HepG2 (cell line): ENCODE data around the gene BCL2L2. TPM values are rescaled to one million over a fixed set of nuclear protein-coding genes. Genes with fewer than 3 reads are reported as not detected.

ENCODE experiments used
- CEBPZ ChIP-seq: IDR thresholded peaks from 2 replicates; pipeline ENCODE4 v1.6.1; 2012; ENCODE audit warnings: low read length, improper control_type of control experiment
- E2F5 ChIP-seq: sonication (generic); formaldehyde crosslinking; conservative IDR thresholded peaks from 2 replicates; pipeline ENCODE4 v1.4.0; 2020; ENCODE audit warnings: missing genetic modification reagents
- FLYWCH1 ChIP-seq: sonication (generic); formaldehyde crosslinking; IDR thresholded peaks from 2 replicates; pipeline ENCODE4 v1.8.1; 2023; ENCODE audit warnings: mild to moderate bottlenecking, missing genetic modification reagents
- ISL2 ChIP-seq: sonication (generic); formaldehyde crosslinking; IDR thresholded peaks from 2 replicates; pipeline ENCODE4 v1.5.0; 2020; ENCODE audit warnings: missing genetic modification reagents
- NFIB ChIP-seq: sonication (generic); formaldehyde crosslinking; IDR thresholded peaks from 2 replicates; pipeline ENCODE4 v1.9.0; 2021; ENCODE audit warnings: missing genetic modification reagents, mild to moderate bottlenecking, borderline replicate concordance
- XBP1 ChIP-seq: sonication (generic); formaldehyde crosslinking; IDR thresholded peaks from 2 replicates; pipeline ENCODE4 v1.5.0; 2020; ENCODE audit warnings: missing genetic modification reagents
- ZNF136 ChIP-seq: sonication (generic); formaldehyde crosslinking; IDR thresholded peaks from 2 replicates; pipeline ENCODE4 v1.8.1; 2022; ENCODE audit warnings: low read depth, mild to moderate bottlenecking, moderate library complexity, missing genetic modification reagents
- ZNF432 ChIP-seq: sonication (generic); formaldehyde crosslinking; IDR thresholded peaks from 2 replicates; pipeline ENCODE4 v1.5.0; 2020; ENCODE audit warnings: missing genetic modification reagents, mild to moderate bottlenecking, borderline replicate concordance
- ZNF569 ChIP-seq: sonication (generic); formaldehyde crosslinking; IDR thresholded peaks from 2 replicates; pipeline ENCODE4 v1.5.0; 2020; ENCODE audit warnings: mild to moderate bottlenecking, missing genetic modification reagents, moderate library complexity, borderline replicate concordance
- ZNF687 ChIP-seq: sonication (generic); formaldehyde crosslinking; IDR thresholded peaks from 2 replicates; pipeline ENCODE4 v1.5.1; 2020; ENCODE audit warnings: mild to moderate bottlenecking, missing genetic modification reagents, moderate library complexity
- ZNF746 ChIP-seq: sonication (generic); formaldehyde crosslinking; IDR thresholded peaks from 2 replicates; pipeline ENCODE4 v1.8.0; 2022; ENCODE audit warnings: mild to moderate bottlenecking, missing genetic modification reagents
- polyA plus RNA-seq, 8 experiments: library from polyadenylated mRNA; depleted of rRNA in 3 of 8; stranded (reverse) in 7 of 8; unstranded in 1 of 8; fragments of >200 nt; fragmentation: Illumina TruSeq in 4 of 8; extraction: Trizol in 4 of 8; gene quantifications; 2 replicates each; pipeline versions ENCODE4 v1.2.1 to v1.2.3, GENCODE V29; 2011 to 2016; ENCODE audit warnings: low read depth in 4 of 8, missing spikeins in 1 of 8, mixed read lengths in 1 of 8; ENCODE audit not compliant: insufficient read depth in 1 of 8
- total RNA-seq, 5 experiments: library from RNA; depleted of rRNA; stranded (reverse); fragments of >200 nt; fragmentation: Illumina TruSeq; extraction: Trizol; gene quantifications; 2 replicates each; pipeline ENCODE4 v1.2.3, GENCODE V29; 2016; ENCODE audit warnings: low read depth in 1 of 5
- TF ChIP-seq, protein P1 (sequence below): sonication (generic); formaldehyde crosslinking; IDR thresholded peaks from 2 replicates; pipeline ENCODE4 v1.4.0; 2020; ENCODE audit warnings: missing genetic modification reagents
- TF ChIP-seq, protein P2 (sequence below): sonication (generic); formaldehyde crosslinking; IDR thresholded peaks from 2 replicates; pipeline ENCODE4 v1.4.0; 2020; ENCODE audit warnings: missing genetic modification reagents
- TF ChIP-seq, protein P3 (sequence below): sonication (generic); formaldehyde crosslinking; IDR thresholded peaks from 2 replicates; pipeline ENCODE4 v1.4.0; 2020; ENCODE audit warnings: mild to moderate bottlenecking, low read depth, missing genetic modification reagents

BCL2L2 gene
- total and polyA plus RNA-seq, 2 of the 13 experiments (the other 11 are each of a cell fraction or from before 2014, with no cell fraction given), result 28.1 to 49.8 TPM

GRCh38 chr14:23326491-23327332 is 20.1 kb downstream of the BCL2L2 start (continued):
- TF ChIP-seq CEBPZ, result no peak
- peak; percentile 39; the same call in 1 of the 2 replicates for TF ChIP-seq ZNF687
- TF ChIP-seq XBP1 (CRISPR knock-in tag), result no peak
- no peak for TF ChIP-seq ZNF432
- no peak for TF ChIP-seq ZNF136
- no peak for TF ChIP-seq E2F5 (CRISPR knock-in tag)
- 0 out of 2 replicates have a peak, but pooled peaks have one; percentile 1 for TF ChIP-seq ISL2 (CRISPR knock-in tag)
- TF ChIP-seq ZNF569 (CRISPR knock-in tag), result no peak
- TF ChIP-seq NFIB (CRISPR knock-in tag), result 0 out of 2 replicates have a peak, but pooled peaks have one; percentile 33
- TF ChIP-seq ZNF746 (CRISPR knock-in tag), result 0 out of 2 replicates have a peak, but pooled peaks have one; percentile 17
- TF ChIP-seq, protein P1, sequence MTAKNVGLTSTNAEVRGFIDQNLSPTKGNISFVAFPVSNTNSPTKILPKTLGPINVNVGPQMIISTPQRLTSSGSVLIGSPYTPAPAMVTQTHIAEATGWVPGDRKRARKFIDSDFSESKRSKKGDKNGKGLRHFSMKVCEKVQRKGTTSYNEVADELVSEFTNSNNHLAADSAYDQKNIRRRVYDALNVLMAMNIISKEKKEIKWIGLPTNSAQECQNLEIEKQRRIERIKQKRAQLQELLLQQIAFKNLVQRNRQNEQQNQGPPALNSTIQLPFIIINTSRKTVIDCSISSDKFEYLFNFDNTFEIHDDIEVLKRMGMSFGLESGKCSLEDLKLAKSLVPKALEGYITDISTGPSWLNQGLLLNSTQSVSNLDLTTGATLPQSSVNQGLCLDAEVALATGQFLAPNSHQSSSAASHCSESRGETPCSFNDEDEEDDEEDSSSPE (CRISPR knock-in tag), result no peak
- no peak for TF ChIP-seq FLYWCH1
- TF ChIP-seq, protein P2, sequence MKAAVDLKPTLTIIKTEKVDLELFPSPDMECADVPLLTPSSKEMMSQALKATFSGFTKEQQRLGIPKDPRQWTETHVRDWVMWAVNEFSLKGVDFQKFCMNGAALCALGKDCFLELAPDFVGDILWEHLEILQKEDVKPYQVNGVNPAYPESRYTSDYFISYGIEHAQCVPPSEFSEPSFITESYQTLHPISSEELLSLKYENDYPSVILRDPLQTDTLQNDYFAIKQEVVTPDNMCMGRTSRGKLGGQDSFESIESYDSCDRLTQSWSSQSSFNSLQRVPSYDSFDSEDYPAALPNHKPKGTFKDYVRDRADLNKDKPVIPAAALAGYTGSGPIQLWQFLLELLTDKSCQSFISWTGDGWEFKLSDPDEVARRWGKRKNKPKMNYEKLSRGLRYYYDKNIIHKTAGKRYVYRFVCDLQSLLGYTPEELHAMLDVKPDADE (CRISPR knock-in tag), result no peak
- TF ChIP-seq, protein P3, sequence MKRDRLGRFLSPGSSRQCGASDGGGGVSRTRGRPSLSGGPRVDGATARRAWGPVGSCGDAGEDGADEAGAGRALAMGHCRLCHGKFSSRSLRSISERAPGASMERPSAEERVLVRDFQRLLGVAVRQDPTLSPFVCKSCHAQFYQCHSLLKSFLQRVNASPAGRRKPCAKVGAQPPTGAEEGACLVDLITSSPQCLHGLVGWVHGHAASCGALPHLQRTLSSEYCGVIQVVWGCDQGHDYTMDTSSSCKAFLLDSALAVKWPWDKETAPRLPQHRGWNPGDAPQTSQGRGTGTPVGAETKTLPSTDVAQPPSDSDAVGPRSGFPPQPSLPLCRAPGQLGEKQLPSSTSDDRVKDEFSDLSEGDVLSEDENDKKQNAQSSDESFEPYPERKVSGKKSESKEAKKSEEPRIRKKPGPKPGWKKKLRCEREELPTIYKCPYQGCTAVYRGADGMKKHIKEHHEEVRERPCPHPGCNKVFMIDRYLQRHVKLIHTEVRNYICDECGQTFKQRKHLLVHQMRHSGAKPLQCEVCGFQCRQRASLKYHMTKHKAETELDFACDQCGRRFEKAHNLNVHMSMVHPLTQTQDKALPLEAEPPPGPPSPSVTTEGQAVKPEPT, result 0 out of 2 replicates have a peak, but pooled peaks have one; percentile 47
